GM19463 (cell line): Measurements from ENCODE around the gene ARHGAP23.
"Not testable (repeated sequence)": the region's sequence is repeated elsewhere in the genome, so short reads cannot be mapped to it uniquely, and the experiment has no call there.

Source experiments
- ATAC-seq: cut with Tn5 transposase; IDR thresholded peaks from one replicate; pipeline ENCODE4 v1.9.1; 2021; ENCODE audit warnings: mild to moderate bottlenecking, moderate library complexity; ENCODE audit not compliant: unreplicated experiment

ARHGAP23 gene

DNA sequence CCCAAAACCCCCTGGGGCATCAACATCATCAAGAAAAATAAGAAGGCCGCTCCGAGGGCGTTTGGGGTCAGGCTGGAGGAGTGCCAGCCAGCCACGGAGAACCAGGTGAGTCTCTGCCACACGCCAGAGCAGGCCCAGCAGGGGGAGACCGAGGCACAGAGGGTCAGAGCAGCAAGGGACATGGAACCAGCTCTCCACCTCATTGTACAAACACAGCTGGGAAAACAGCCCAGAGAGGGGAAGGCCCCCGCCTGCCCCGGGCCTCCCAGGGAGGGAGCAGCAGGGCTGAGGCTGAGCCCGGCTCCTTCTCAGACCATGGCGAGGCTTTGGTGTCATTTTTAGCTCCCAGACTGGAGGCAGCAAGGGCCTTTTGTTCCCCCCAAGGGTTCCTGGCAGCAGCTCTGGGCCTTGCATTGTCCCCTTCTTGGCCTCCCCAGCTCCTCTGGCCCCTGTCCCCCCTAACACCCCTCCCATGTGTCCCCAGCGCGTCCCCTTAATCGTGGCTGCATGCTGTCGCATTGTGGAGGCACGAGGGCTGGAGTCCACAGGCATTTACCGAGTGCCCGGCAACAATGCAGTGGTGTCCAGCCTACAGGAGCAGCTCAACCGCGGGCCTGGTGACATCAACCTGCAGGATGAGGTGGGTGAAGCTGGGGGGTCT, 53.9 kb downstream of the ARHGAP23 start:
- not testable (repeated sequence) for ATAC-seq

DNA sequence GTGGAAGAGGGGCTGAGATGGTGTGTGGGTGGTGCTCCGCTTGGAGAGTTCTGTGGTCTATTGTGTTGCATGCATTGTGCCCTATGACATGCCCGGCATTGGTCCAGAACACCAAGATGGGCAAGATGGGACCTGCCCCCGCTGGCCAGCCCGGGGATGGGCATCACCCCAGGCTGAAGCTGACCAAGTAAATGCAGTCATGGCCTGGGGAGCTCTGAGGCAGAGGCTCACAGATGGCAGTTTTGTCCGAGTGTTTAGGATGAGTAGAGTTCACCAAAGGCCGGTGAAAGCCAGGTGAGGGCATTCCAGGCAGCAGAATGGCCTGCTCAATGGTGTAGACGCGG, 54.4 kb downstream of the ARHGAP23 start:
- ATAC-seq: not testable (repeated sequence)

DNA sequence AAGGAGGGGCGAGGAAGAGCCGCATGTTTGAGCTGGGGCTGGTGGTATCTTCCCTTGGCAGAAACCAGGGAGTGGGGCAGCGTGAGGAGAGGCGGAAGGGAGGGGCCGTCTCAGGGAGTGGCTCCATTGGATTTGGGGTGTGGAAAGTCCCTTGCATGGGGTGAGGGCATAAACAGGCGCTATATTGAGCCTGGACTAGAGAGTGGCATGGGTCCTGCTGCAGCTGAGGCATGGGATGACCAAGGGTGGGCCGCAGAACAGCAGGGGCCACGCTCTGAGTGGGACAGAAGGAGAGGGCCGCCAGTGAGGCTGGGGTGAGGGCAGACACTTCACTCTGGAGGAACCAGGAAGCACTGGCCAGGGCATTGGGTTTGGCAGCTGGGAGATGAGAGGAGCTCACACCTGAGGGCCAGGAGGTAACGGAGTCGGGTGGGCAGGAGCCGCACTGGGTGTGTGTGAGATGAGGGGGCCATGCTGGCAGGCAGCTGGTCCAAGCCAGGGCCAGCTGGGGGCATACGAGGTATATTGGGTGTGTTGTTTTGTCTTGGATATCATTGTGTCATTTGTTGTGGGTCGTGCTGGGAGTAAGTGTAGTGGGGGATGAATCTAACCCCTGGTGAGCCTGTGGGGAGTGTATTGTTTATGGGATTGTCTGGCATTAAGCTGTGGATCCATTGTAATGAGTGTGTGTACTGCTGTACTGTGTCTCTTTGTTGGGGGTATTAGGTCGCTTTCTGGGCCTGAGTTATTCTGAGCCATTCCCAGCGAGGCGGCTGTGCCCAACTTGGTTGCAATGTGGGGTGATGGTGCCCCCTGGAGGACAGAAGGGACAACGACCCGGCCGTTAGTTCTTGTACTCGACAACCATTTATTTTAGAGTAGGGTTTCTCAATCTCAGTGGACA, 56.2 kb downstream of the ARHGAP23 start:
- ATAC-seq: not testable (repeated sequence)

DNA sequence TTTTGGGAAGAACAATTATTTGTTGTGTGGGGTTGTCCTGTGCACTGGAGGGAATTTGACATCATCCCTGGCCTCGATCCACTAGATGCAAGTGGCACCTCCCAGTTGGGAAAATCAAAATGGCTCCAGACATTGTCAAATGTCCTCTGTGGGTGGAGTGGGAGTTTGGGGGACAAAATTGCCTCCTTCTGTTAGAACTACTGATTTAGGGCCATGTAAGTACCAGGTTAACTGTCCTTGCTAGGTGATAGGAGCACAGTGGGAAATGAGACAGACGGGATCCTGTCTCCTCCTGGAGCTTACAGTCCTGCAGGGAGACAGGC, 56.8 kb downstream of the ARHGAP23 start:
- no peak for ATAC-seq

- ATAC-seq: not testable (repeated sequence)
Measured at GRCh38 chr17:38485681-38486298, 57.5 kb downstream of the ARHGAP23 start.

DNA sequence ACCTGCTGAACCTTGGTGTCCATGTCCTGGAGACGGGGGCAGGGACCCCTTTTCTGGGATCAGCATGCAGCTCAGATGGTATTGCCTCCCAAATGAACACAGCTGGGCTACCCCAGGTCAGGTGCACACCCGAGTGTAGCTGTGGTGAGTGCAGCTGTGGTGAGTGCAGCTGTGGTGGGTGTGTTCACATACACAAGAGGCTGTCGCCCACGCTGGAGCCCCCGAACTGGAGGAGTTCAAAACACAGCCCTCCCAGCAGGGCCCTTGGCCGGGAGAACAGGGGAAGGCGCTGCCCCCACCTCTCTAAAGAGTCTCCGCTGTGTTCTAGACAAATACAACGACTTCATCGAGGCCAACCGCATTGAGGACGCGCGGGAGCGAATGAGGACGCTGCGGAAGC, 61.5 kb downstream of the ARHGAP23 start:
- ATAC-seq: not testable (repeated sequence)

GRCh38 chr17:38491346-38492066, 63.2 kb downstream of the ARHGAP23 start:
- not testable (repeated sequence) for ATAC-seq

DNA sequence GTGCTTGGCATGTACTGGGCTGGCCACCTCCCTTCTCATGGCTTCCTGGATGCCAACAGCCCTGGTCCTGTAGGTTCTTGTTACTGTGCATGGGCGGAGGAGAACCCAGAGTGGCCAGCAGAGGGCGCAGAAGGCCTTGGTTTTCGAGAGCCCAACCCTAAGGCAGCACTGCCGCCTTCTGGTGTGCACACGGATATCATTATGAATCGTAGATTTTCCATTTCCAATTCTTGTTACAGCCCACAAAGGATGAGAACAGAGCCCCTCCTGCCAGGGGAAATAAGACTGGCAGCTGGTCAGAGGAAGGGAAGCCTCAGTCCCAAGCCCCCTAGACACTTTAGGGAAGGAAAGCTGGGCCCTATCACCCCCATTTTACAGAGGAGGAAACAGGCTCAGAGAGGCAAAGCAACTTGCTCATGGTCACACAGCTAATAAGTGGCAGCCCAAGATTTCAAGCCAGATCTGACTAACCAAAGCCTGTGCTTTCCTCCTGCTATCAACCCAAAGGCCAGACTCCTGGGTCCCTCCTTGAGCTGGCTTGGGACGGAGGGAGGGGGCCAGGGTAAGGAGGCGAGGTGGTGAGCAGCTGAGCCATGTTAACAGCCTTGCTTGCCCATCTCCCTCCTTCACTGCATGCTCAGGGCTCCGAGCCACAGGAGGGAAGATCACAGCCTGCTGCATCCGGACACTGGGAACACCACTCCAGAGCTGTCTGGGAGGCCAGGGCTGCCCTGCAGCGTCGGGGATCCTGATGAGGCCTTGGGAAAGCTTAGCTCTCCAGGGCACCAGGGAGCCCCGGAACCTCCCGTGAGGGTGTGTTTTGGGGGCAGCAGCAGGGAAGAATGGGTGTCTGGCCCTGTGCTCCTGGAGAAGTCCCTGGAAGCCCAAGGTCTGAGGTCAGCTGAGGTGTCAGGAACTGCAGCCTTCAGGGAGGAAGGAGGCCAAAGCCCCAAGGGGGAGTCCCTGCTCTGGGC, 64.1 kb downstream of the ARHGAP23 start:
- ATAC-seq: not testable (repeated sequence)

DNA sequence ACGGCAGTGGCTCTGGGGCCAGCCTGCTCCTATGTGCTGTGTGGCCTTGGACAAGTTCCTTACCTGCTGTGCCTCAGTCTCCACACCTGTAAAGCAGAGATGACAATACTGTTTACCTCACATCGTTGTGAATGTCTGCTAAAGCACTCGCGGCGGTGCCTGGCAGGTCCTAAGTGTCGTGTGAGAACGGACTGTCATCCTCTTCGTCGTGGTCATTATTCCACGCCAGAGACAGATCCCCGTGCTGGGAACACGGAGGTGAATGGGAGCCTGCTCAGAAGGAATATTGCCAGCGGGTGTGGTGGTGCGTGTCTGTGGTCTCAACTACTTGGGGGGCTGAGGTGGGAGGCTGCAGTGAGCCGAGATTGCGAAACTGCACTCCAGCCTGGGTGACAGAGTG, 65.9 kb downstream of the ARHGAP23 start:
- ATAC-seq: not testable (repeated sequence)

- not testable (repeated sequence) for ATAC-seq
Measured at GRCh38 chr17:38497656-38498055, 69.4 kb downstream of the ARHGAP23 start.

DNA sequence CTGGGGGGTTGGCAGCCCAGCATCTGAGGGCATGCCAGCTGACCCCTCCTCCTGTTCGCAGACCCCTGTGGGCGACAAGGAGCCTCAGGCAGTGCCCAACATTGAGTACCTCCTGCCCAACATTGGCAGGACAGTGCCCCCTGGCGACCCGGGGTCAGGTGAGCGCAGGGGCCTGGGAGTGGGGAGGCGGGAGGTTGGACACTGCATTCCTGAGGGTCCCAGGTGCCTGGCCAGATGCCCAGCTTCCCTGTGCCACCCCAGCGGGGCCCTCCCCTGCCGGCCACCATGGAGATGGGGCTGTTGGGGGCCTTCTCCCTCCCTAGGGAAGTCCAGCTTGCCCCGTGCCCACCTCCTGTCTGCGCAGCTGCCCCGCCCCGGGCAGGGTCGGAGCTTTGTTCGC, 70.1 kb downstream of the ARHGAP23 start:
- no peak for ATAC-seq

DNA sequence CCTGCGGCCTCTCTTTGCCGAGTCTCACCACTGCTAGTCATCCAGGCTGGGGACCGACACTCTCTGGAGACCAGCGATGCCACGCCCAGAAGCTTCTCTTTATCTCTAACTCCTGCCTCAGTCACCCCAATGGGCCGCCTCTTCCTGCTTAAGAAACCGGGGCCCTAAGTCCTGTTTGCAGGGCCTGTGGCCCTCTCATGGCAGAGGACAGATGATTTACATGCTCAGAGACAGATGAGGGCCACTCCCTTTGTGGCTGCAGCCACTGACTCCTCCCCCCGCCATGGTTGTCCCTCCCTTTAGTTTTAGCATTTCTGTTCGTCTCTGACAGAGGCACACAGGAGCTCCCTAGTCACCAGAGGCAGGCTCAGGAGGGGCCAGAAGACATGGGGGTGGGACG, 71.0 kb downstream of the ARHGAP23 start:
- not testable (repeated sequence) for ATAC-seq

DNA sequence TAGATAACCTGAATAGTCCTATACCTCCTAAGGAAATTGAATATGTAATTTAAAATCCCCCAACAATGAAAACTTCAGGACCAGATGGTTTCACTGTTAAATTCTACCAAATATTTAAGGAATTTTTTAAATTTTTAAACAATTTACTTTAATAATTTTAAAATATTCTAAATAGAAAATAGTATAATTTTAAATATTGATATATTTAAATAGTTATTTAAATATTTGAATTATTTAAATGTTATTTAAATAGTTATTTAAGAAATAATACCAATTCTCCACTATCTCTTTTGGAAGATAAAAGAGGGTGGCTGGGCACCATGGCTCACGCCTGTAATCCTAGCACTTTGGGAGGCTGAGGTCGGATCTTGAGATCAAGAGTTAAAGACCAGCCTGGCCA, 73.5 kb downstream of the ARHGAP23 start:
- ATAC-seq: not testable (repeated sequence)

DNA sequence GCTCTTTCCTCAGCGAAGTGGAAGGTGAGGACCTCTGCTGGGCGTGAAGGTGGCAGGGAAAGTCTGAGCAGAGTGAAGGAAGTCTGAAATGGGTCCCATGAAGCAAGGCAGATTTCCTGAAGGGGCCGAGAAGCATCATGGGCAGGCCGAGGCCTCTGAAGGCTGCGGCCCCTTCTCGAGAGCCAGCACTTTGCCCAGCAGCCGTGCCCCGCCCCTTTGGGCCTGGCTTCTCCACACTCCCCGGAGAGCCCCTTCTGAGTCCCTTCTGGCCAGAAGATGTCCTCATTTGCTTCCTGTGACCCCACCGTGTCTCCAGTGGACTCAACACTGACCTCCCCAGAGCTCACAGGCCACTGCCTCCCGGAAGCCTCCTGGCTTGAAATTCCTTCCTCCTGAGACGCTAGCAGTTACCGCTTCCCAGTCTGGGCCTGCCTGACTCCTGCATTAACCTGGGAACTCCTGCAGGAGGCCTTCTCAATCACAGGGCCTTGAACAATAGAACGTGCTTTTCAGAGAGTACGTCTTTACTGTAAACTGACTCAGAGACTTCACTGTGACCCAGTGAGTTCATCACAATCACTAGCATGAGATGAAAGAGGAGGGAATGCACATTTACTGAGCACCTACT, 75.1 kb downstream of the ARHGAP23 start:
- not testable (repeated sequence) for ATAC-seq

- no peak for ATAC-seq
Measured at GRCh38 chr17:38504216-38504615, 76.0 kb downstream of the ARHGAP23 start.

DNA sequence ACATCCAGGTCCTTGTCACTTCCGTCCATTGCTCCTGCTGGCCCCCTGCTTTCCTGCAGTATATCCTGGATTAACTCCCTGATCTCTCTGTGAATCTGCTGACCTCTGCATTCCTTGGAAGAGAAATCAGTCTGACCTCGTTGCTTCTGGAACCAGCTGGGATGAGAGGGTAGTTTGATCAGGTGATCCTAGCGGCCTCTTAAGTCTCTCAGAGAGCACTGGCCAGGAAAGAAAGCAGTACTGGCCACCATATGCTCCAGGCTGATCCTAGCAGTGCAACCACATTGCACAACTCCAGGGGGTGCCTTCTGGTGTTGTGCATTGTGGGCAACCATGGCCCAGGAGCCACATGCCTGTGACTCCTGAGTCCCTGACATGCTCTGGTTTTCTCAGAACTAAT, 79.2 kb downstream of the ARHGAP23 start:
- no peak for ATAC-seq

DNA sequence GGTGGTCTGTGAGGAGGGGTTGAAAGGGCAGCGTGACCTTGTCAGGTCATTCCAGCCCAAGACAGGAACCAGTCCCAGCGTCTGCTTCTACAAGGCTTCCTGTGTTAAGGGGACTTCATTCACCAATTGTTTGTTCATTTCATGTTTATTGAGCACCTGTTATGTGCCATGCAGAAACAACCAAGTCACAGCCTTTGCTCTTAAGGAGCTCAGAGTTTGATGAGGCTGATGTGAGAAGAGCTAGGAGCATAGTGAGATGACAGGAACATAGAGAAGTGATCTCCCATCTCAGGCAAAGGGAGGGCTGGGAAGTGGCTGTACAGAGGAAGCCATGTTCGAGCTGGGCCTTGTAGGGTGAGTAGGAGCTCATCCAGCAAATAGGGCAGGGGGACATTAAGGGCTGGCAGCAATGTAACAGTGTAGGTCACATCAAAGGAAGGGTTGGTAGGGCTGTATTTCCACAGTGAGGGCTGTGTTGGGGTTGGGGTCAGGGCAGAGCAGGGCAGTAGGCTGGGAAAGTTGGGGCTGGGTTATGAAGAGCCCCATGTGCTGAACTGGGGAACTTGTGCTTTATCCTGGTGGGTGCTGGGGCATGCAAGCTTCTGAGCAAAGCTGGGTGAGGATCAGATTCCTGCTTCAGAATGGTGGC, 79.8 kb downstream of the ARHGAP23 start:
- no peak for ATAC-seq

DNA sequence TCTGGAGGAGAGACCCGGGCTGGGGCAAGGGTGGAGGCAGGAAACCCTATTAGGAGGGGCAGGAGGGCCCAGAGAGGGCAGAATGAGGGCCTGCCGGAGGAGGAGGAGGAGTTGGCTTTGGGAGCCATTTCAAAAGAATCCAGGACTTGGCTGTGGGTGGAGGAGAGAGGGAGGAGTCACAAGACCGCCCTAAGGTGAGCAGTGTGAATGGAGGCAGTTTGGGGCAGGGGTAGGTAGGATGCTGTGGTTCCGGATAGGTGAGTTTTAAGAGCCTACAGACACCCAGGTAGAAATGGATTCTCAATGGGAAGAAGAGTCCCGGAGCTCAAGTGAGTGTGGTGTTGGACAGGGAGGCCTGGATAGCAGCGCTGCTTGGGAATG, 80.3 kb downstream of the ARHGAP23 start:
- no peak for ATAC-seq
